HL-60 (cell line): ENCODE results near the gene SLC49A3.

Experiments used
- DNase-seq, 2 experiments: peaks; one replicate each; pipeline ENCODE4 v3.0.0-alpha.2; 2010 to 2020; ENCODE audit warnings: low read depth in 1 of 2, low spot score in 1 of 2
- H3K27ac ChIP-seq: fragments of 250-450 bp; sonication (Bioruptor Pico); replicated peaks from 2 replicates; pipeline ENCODE4 v1.5.1; 2020; ENCODE audit warnings: mild to moderate bottlenecking, moderate library complexity
- H3K27me3 ChIP-seq: fragments of 250-450 bp; sonication (Bioruptor Pico); 2 replicates; pipeline ENCODE4 v1.5.1; 2021; ENCODE audit warnings: mild to moderate bottlenecking, moderate library complexity; ENCODE audit not compliant: insufficient read depth, poor library complexity, severe bottlenecking
- H3K4me3 ChIP-seq: replicated peaks from 2 replicates; pipeline ENCODE4 v1.5.1; 2011; ENCODE audit warnings: mild to moderate bottlenecking, control low read depth, low read length; ENCODE audit not compliant: insufficient read depth
- CTCF ChIP-seq: IDR thresholded peaks from one replicate; pipeline ENCODE4 v1.5.1; 2011; ENCODE audit warnings: low read length, control low read depth, inconsistent platforms; ENCODE audit not compliant: insufficient read depth
- GABPA ChIP-seq: IDR thresholded peaks from 2 replicates; pipeline ENCODE4 v1.6.1; 2012; ENCODE audit warnings: low read depth
- POLR2AphosphoS5 ChIP-seq: IDR thresholded peaks from 2 replicates; pipeline ENCODE4 v1.6.1; 2012; ENCODE audit warnings: low read depth
- SPI1 ChIP-seq: IDR thresholded peaks from 2 replicates; pipeline ENCODE4 v1.6.1; 2012; ENCODE audit warnings: low read depth, mild to moderate bottlenecking, borderline replicate concordance
- TF ChIP-seq, protein P1 (sequence below): IDR thresholded peaks from 2 replicates; pipeline ENCODE4 v1.6.1; 2012; ENCODE audit warnings: low read depth; ENCODE audit not compliant: insufficient replicate concordance

Gene SLC49A3

GRCh38 chr4:679104-679481 is 9.9 kb downstream of the SLC49A3 start:
- DNase-seq: no peak
- no peak overlapping the region for H3K27ac ChIP-seq
- no peak for TF ChIP-seq CTCF
- no peak for TF ChIP-seq POLR2AphosphoS5
- no peak for TF ChIP-seq SPI1
- TF ChIP-seq, protein P1, sequence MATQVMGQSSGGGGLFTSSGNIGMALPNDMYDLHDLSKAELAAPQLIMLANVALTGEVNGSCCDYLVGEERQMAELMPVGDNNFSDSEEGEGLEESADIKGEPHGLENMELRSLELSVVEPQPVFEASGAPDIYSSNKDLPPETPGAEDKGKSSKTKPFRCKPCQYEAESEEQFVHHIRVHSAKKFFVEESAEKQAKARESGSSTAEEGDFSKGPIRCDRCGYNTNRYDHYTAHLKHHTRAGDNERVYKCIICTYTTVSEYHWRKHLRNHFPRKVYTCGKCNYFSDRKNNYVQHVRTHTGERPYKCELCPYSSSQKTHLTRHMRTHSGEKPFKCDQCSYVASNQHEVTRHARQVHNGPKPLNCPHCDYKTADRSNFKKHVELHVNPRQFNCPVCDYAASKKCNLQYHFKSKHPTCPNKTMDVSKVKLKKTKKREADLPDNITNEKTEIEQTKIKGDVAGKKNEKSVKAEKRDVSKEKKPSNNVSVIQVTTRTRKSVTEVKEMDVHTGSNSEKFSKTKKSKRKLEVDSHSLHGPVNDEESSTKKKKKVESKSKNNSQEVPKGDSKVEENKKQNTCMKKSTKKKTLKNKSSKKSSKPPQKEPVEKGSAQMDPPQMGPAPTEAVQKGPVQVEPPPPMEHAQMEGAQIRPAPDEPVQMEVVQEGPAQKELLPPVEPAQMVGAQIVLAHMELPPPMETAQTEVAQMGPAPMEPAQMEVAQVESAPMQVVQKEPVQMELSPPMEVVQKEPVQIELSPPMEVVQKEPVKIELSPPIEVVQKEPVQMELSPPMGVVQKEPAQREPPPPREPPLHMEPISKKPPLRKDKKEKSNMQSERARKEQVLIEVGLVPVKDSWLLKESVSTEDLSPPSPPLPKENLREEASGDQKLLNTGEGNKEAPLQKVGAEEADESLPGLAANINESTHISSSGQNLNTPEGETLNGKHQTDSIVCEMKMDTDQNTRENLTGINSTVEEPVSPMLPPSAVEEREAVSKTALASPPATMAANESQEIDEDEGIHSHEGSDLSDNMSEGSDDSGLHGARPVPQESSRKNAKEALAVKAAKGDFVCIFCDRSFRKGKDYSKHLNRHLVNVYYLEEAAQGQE: no peak
- no peak for TF ChIP-seq GABPA
- peaks cover 3% of the 10 kb centered on the region for H3K27me3 ChIP-seq
- no peak overlapping the region for H3K4me3 ChIP-seq

DNA sequence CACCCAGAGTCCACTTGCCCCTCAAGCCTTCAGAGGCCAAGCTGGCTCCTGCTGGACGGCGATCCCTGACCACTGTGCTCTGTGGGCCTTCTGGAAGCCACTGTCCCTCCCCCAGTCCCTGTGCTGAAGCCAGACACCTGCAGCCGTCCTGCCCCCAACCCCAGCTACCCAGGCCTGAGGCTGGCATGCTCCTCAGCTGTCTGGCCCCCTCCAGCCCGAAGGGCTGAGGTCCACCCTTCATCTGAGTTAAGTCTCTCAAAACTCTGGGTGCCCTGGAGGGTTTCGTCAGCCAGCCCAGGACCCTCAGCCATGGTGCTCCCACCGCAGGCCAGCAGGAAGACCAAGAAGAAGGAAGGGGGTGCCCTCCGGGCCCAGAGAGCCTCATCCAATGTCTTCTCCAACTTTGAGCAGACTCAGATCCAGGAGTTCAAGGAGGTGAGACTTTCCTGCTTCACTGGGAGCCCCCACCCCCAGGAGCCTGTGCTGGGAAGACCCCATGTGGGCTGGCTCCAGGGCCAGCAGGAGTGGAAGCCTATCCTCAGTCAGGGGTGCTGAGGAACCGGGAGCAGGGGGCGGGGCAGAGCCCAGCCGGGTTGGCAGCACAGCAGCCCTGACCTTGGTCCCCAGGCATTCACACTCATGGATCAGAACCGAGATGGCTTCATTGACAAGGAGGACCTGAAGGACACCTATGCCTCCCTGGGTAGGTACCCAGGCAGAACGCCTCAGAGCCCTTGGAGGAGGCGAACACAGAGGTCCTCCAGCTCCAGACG is 10.4 kb downstream of the SLC49A3 start:
- TF ChIP-seq CTCF (no peak), POLR2AphosphoS5 (no peak), GABPA (no peak), SPI1 (no peak)
- TF ChIP-seq, protein P1: no peak
- peaks cover 3% of the 10 kb centered on the region for H3K27me3 ChIP-seq
- no peak overlapping the region for H3K4me3 ChIP-seq
- no peak overlapping the region for H3K27ac ChIP-seq
- no peak for DNase-seq

GRCh38 chr4:677431-678293 is 11.3 kb downstream of the SLC49A3 start:
- Histone ChIP-seq H3K4me3 (no peak overlapping the region), H3K27ac (no peak overlapping the region), H3K27me3 (peaks cover 3% of the 10 kb centered on the region)
- TF ChIP-seq, protein P1: no peak
- TF ChIP-seq POLR2AphosphoS5 (no peak), CTCF (no peak), SPI1 (no peak), GABPA (no peak)
- no peak for DNase-seq
